Sigmoid colon (tissue), 4 donors: ENCODE measurements around the gene PDE11A.
A peak's percentile ranks its signal among the peaks of the same experiment; 100 is the strongest.

Source experiments
- EP300 ChIP-seq, 4 donors: sonication (generic); formaldehyde crosslinking; IDR thresholded peaks; one replicate each; pipeline ENCODE4 v1.6.1; 2017; ENCODE audit warnings: antibody characterized with exemption in 4 of 4
- POLR2A ChIP-seq, 2 donors: fragments of 450-650 bp; IDR thresholded peaks; one replicate each; pipeline ENCODE4 v1.6.1; 2016; ENCODE audit warnings: antibody characterized with exemption in 2 of 2, mild to moderate bottlenecking in 2 of 2, moderate library complexity in 2 of 2
- TF ChIP-seq, protein P1 (sequence below), 4 experiments: fragments of 450-650 bp in 3 of 4; fragments of 200-600 bp in 1 of 4; IDR thresholded peaks; one replicate each; pipeline ENCODE4 v1.5.1; 2016 to 2019; ENCODE audit warnings: antibody characterized with exemption in 4 of 4, mild to moderate bottlenecking in 3 of 4, moderate library complexity in 2 of 4

- TF ChIP-seq, protein P1, sequence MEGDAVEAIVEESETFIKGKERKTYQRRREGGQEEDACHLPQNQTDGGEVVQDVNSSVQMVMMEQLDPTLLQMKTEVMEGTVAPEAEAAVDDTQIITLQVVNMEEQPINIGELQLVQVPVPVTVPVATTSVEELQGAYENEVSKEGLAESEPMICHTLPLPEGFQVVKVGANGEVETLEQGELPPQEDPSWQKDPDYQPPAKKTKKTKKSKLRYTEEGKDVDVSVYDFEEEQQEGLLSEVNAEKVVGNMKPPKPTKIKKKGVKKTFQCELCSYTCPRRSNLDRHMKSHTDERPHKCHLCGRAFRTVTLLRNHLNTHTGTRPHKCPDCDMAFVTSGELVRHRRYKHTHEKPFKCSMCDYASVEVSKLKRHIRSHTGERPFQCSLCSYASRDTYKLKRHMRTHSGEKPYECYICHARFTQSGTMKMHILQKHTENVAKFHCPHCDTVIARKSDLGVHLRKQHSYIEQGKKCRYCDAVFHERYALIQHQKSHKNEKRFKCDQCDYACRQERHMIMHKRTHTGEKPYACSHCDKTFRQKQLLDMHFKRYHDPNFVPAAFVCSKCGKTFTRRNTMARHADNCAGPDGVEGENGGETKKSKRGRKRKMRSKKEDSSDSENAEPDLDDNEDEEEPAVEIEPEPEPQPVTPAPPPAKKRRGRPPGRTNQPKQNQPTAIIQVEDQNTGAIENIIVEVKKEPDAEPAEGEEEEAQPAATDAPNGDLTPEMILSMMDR (IDR thresholded peaks at IDR 0.05) = no peak
- TF ChIP-seq POLR2A (IDR thresholded peaks at IDR 0.05) (no peak), EP300 (IDR thresholded peaks at IDR 0.05) (peak in 3 of 4 donors; percentile 35 to 87 (median 68))
Observed at GRCh38 chr2:177753682-177754491, 318.7 kb downstream of the PDE11A start.
